GM21526 (cell line): ENCODE data around the gene SDHD.
"Not testable (repeated sequence)": the region's sequence is repeated elsewhere in the genome, so short reads cannot be mapped to it uniquely, and the experiment has no call there.

Experiments used
- ATAC-seq: cut with Tn5 transposase; IDR thresholded peaks from one replicate; pipeline ENCODE4 v1.9.1; 2021; ENCODE audit warnings: moderate library complexity; ENCODE audit not compliant: unreplicated experiment, low FRiP score

Gene SDHD

GRCh38 chr11:112086422-112087191 lies at the start of gene SDHD, which contains the start of gene TIMM8B:
SDHD (plus strand) TSS chr11:112086873; CDS start chr11:112086908, 35 bp downstream.
TIMM8B (minus strand) TSS chr11:112086756; CDS start chr11:112086723, 33 bp downstream.
- peak; percentile 88 for ATAC-seq

DNA sequence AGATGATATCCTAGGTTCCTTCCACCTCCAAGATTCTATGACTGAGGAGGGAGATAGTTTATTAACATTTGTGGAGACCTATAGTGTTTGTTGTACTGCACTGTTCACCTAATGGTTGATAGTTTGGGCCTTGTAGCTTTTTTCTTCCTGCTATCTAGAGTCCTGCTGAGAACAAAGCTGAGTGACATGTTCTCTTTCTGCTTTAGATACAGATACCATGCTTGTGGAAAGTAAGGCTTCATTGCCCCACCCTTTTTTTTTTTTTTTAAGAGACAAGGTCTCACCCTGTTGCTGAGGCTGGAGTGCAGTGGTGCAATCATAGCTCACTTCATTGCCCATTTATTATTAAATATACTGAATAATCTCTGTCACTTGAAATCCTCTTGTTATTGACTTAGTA lies 49.1 kb upstream of the SDHD start:
- no peak for ATAC-seq

DNA sequence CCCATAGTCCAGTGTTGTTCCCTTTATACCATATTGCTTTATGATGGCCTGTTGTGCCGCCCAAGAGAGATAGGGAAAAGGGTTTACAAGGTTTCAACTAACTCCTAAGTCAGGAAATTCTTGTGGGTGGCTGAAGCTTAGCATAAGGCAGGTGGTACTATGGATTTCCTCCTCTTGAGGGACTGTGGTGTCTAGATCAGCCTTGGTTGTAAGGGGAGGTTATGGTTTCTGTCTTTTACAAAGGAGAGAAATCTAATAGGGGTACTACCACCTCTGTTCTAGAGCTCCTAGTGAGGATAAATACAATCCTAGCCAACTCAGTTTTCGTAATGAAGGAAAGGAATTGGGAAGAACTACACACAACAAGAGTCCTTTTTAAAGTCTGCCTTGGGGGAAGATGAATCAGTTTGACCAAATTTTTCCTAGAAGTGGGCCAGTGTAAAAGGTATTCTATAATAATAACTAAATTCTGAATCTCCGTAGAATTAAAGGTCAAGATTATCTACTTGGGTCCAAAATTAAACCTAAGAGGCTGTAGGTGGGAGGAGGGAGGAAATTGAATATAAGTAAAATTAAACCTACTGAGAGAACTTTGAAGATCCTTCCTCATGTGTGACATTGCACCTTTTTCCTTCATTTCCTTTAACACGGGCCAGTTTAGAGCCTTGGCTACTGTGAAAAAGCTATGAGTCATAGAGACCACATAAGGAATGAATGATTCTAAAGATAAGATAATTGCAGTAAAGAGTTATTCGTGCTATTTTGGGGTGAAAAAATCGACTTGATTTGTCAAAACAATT lies 44.3 kb upstream of the SDHD start:
- ATAC-seq = no peak

GRCh38 chr11:112042961-112043304 lies 43.7 kb upstream of the SDHD start:
- no peak for ATAC-seq

DNA sequence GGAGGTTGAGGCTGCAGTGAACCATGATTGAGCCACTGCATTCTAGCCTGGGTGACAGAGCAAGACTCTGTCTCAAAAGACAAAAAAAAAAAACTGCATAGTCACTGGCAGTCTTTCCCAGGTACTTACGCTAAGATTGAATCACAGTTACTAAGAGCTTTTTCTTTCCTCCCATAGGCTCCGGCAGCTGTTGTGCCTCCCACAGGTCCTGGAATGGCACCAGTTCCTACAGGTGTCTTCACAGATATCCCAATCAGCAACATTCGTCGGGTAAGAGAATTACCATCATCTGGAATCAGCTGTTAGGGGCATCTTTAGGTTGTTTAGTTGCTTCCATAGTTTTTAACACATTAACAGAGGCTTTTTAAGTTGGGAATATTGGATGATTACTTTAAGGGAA lies 41.7 kb upstream of the SDHD start:
- no peak for ATAC-seq

- ATAC-seq = not testable (repeated sequence)
Observed at GRCh38 chr11:112046647-112047046, 40.0 kb upstream of the SDHD start.

GRCh38 chr11:112048256-112048655 lies 38.4 kb upstream of the SDHD start:
- not testable (repeated sequence) for ATAC-seq

DNA sequence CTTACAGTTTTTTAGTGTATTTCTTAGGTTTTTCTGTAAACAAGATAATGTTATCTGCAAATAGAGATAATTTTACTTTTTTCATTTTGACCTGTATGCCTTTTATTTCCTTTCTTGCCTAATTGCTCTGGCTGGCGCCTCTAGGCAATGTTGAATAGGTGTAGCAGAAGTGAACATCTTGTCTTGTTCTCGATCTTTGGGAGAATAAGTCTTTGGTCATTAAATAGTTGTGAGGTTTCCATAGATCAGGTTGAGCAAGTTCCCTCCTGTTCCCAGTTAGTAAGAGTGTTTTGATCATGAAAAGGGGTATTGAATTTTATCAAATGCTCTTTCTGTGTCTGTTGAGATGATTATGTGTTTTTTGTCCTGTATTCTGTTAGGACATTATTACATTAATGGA lies 36.9 kb upstream of the SDHD start:
- ATAC-seq = no peak

GRCh38 chr11:112050721-112051120 lies 36.0 kb upstream of the SDHD start:
- ATAC-seq = peak; percentile 79

- no peak for ATAC-seq
Observed at GRCh38 chr11:112051768-112052167, 34.9 kb upstream of the SDHD start.

GRCh38 chr11:112057170-112057569 lies 29.5 kb upstream of the SDHD start:
- ATAC-seq = no peak

DNA sequence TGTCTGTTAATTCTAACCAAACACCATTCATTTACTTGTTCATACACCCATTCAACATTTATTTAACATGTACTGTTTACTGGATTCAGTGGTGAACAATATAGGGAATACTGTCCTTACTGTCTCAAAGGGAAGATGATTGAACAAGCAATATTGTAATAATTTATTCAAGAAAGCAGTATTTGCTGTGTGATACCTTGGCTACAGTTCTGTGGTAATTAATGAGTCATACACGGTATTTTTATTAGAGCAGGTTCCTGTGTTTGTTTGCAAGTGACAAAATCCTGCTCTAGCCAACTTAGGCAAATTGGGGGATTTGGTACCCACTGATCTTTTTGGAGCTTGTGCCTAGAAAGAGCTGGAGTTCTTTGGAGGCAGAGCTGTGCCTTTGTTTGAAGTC lies 28.6 kb upstream of the SDHD start:
- ATAC-seq = no peak

DNA sequence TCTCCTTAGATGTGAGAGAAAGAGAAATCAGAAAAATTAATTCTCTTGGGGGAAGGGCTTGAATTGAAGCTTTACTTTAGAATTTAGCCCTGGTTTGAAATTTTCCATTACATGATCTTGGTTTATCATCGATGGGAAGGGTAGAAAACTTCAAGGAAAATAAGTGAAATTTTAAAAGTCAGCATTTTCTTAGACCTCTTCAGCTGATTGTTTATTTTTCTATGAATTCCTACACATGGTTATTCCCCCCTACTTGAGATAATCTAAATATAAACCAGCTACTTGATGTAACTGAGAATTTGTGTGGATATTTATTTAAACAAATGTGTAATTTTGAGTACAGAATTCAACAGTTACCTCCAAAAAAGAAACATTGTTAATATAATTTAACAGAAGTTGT lies 23.8 kb upstream of the SDHD start:
- ATAC-seq = no peak

- ATAC-seq = peak; percentile 82
Observed at GRCh38 chr11:112073941-112074811, 12.5 kb upstream of the SDHD start, which contains the start of the genes NKAPD1 and PIH1D2. NKAPD1 (plus strand) TSS chr11:112074299; CDS start chr11:112075575, 1,276 bp downstream. PIH1D2 (minus strand) TSS chr11:112074017; CDS start chr11:112073174, 843 bp downstream.

- ATAC-seq = no peak
Observed at GRCh38 chr11:112082729-112083128, 3.9 kb upstream of the SDHD start.

DNA sequence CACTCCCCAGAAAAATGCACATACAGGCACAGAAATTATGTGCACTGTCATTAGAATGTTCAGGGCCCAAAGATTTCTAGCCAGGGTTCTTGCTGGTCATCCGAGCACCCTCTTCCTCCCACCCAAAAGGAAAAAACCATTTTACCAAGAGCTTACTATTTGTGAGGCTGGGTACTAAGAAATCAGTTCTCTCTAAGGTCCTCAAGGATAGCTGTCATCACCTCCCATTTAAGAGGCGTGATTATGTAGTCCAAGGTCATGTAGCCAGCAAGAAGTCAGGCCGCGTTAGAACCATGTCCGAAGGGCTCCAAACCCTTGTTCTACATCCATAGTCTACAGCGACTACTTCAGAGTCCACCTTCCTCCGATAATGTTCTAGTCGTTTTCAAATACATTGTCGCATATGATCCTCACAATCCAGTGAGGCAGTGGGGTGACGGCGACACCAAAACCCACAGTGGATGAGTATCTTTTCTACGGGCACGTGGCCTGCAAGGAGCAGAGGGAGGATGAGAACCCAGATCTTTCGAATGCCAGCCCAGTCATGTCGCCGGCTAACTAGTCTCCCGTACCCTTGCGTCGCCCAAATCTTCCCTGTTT lies 751 bp upstream of the SDHD start:
- peak; percentile 31 for ATAC-seq

DNA sequence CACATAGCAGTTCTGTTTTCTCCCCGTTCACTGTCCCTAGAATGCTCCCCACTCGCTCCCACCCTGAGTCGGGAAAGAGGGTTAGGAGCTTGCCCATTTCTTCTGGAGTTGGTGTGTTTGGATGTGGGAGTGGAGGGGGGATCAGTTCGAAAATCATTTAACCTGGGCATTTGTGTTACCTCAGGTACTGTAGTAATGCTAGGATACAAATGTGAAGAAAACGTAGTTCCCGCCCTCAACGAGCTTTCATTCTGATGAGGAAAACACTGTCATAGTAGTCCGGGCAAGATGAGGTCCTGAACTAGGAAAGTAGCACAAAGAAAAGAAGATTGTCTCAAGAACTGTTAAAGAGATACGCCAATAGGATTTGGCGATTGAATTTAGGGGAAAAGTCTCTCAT lies 539 bp downstream of the SDHD start:
- no peak for ATAC-seq

- ATAC-seq = not testable (repeated sequence)
Observed at GRCh38 chr11:112095302-112095701, 8.6 kb downstream of the SDHD start.

- no peak for ATAC-seq
Observed at GRCh38 chr11:112096194-112096593, 9.5 kb downstream of the SDHD start.
